ENCODE data around the gene ABL2.
A peak's percentile ranks its signal among the peaks of the same experiment; 100 is the strongest.

The ABL2 gene

DNA sequence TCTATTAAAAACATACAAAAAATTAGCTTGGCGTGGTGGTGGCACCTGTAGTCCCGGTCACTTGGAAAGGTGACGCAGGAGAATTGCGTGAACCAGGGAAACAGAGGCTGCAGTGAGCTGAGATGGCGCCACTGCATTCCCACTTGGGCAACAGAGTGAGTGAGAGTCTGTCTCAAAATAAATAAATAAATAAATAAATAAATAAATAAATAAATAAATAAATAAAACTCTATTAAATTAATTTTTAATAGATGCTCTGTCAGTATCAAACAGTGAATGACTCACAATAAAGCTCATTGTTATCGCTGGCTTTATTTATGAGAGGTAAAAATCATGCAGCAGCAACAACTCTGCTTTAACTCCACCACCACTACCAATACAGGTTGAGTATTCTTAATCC, 72.8 kb downstream of the ABL2 start:
- no peak for DNase-seq (ENCODE audit: low read depth)
- no peak overlapping the region for H3K4me3 ChIP-seq (ENCODE audit: low read length)
- TF ChIP-seq, protein P1, sequence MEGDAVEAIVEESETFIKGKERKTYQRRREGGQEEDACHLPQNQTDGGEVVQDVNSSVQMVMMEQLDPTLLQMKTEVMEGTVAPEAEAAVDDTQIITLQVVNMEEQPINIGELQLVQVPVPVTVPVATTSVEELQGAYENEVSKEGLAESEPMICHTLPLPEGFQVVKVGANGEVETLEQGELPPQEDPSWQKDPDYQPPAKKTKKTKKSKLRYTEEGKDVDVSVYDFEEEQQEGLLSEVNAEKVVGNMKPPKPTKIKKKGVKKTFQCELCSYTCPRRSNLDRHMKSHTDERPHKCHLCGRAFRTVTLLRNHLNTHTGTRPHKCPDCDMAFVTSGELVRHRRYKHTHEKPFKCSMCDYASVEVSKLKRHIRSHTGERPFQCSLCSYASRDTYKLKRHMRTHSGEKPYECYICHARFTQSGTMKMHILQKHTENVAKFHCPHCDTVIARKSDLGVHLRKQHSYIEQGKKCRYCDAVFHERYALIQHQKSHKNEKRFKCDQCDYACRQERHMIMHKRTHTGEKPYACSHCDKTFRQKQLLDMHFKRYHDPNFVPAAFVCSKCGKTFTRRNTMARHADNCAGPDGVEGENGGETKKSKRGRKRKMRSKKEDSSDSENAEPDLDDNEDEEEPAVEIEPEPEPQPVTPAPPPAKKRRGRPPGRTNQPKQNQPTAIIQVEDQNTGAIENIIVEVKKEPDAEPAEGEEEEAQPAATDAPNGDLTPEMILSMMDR (conservative IDR thresholded peaks at IDR 0.05; ENCODE audit: low read length) = no peak

DNA sequence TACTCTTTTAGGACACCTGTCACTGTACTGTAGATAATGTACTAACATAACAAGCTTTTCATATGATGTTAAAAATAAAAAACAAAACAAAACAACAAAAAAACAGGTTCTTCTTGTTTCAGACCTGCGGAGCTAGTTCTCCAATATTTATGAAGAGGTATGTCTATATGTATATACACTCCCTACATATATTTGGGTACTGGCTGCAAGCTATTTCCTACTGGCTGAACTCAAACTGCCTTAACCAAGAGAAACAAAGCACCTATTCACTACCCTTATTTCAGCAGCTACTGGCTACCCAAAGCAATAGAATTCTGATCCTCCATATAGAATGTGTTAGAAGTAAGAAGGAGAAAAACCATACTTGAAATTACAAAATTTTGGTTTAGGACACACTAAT, 73.5 kb downstream of the ABL2 start:
- DNase-seq (ENCODE audit: low read depth) = no peak
- no peak overlapping the region for H3K4me3 ChIP-seq (ENCODE audit: low read length)
- TF ChIP-seq, protein P1 (conservative IDR thresholded peaks at IDR 0.05; ENCODE audit: low read length) = no peak

DNA sequence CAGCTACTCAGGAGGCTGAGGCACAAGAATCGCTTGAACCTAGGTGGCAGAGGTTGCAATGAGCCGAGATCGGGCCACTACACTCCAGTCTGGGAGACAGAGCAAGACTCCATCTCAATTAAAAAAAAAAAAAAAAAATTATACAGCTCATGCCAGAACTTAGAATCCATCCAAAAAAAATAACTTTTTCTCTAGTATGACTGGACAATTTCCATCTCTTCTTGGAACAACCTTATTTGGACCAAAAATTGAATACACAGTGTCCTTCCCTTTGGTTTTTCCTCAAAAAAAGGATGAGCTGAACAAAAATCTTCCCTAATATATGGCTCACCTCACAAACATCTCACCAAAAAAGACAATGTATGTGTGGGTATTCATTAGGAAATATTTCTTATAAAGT, 73.9 kb downstream of the ABL2 start:
- H3K4me3 ChIP-seq (ENCODE audit: low read length) = no peak overlapping the region
- no peak for DNase-seq (ENCODE audit: low read depth)
- TF ChIP-seq, protein P1 (conservative IDR thresholded peaks at IDR 0.05; ENCODE audit: low read length) = no peak

DNA sequence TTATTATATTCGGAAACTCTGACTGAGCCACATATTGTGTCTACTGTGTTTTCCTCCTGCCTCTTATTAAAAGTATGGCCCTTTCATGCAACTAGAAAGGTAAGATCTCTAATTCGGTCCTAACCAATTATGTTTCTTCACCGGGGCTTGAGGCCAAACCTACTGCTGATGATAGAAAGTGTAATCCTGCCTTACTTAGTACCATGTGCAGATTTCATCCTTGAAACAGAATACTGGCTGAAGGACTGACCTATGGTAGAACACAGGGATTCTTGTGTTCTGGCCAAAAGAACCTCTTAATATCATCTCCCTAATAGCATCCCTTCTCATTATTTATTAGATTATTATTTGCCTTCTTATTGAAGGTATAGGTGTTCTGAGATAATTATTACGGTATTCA, 75.0 kb downstream of the ABL2 start:
- no peak for DNase-seq (ENCODE audit: low read depth)
- no peak overlapping the region for H3K4me3 ChIP-seq (ENCODE audit: low read length)
- TF ChIP-seq, protein P1 (conservative IDR thresholded peaks at IDR 0.05; ENCODE audit: low read length) = no peak

DNA sequence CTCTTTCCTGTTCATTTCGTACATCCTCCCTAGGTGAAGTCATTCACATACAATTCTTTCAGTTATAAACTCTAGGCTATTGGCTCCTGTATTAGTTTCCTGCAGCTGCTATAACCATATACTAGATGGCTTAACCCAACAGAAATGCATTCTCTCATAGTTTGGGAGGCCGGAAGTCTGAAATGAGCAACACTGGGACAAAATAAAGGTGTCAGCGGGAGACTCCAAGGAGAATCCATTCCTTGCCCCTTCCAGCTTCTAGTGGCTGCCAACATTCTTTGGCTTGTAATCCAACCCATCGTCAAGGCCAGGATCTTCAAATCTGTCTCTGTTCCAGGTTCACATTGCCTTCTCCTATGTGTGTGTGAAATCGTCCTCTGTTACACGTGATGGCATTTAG, 76.3 kb downstream of the ABL2 start:
- TF ChIP-seq, protein P1 (conservative IDR thresholded peaks at IDR 0.05; ENCODE audit: low read length) = no peak
- no peak overlapping the region for H3K4me3 ChIP-seq (ENCODE audit: low read length)
- DNase-seq (ENCODE audit: low read depth) = peak; percentile 47

DNA sequence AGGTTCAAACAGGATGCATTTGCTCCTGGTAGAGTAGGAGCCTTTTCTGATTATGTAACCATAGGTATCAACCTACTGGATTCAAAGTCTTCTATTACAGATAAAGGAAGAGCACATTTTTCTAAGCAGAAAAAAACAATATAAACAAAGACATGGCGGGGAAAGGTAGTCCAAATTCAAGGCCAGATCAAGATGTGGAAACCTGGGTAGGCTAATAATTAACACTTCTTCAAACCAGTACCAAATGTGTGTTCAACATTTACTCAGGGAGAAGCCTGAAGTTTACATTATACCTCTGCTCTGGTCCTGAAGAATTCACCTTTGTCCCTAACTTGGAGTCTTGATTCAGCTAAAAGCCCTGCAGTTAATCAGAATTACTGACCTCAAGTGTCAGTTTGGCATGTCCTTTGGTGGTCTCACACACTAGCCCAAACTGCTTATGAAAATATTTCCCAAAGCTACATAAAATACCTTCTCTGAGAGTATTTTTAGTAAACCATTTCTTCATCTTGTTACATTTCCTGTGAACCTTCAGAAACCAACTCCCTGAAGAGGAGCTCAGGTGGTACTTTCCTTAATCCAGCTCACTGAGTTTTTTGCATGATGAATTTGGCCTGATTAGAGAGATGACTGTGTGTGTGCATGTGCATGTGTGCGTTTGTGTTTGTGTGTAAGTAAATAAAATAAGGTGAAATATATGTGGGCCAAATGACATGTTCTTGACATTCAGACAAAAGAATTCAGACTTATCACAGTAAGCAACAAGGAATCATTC, 77.4 kb downstream of the ABL2 start:
- TF ChIP-seq, protein P1 (conservative IDR thresholded peaks at IDR 0.05; ENCODE audit: low read length) = no peak
- no peak overlapping the region for H3K4me3 ChIP-seq (ENCODE audit: low read length)
- DNase-seq (ENCODE audit: low read depth) = no peak

DNA sequence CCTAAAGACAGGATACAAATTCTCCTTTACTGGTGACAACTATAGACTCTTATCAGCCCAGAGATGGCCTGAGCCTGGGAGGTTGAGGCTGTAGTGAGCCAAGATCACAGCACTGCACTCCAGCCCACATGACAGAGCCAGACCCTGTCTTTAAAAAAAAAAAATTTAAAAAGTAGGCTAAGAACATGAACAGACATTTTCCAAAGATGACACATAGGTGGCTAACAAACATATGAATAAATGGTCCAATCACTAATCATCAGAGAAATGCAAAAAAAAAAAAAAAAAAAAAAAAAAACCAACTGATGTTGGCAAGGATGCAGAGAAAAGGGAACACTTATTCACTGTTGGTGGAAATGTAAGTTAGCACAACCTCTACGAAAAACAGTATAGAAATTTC, 82.6 kb downstream of the ABL2 start:
- TF ChIP-seq, protein P1 (conservative IDR thresholded peaks at IDR 0.05; ENCODE audit: low read length) = no peak
- no peak for DNase-seq (ENCODE audit: low read depth)
- no peak overlapping the region for H3K4me3 ChIP-seq (ENCODE audit: low read length)

All from AG10803 (cell line).